SK-N-SH (cell line): ENCODE data around the gene SRXN1. TPM values are rescaled to one million over a fixed set of nuclear protein-coding genes. Genes with fewer than 3 reads are reported as not detected.

ENCODE experiments used
- CTCF ChIA-PET: fragments of 300-600, 350-600 bp; formaldehyde crosslinking; extraction: SDS; loops from one replicate; lab custom pipeline; 2021; lab: Yijun Ruan, JAX
- POLR2A ChIA-PET: fragments of 350-600 bp; sonication (Branson Sonifier 250); formaldehyde crosslinking; extraction: SDS; loops from one replicate; lab custom pipeline; 2020; ENCODE audit warnings: antibody characterized with exemption, inconsistent platforms; lab: Yijun Ruan, JAX
- DNase-seq: peaks from one replicate; pipeline ENCODE4 v3.0.0; 2012
- H2AFZ ChIP-seq: fragments of 200-600 bp; sonication (generic); 2 replicates; pipeline ENCODE4 v1.8.1; 2016; ENCODE audit warnings: antibody characterized with exemption, mild to moderate bottlenecking, low read depth
- H3F3A ChIP-seq: fragments of 200-600 bp; sonication (generic); replicated peaks from 2 replicates; pipeline ENCODE3; 2016; ENCODE audit warnings: antibody characterized with exemption, mild to moderate bottlenecking; ENCODE audit not compliant: insufficient read depth
- H3K27ac ChIP-seq, 2 experiments: fragments of 200-500 bp in 1 of 2; fragments of 200-600 bp in 1 of 2; sonication (Bioruptor generic) in 1 of 2; sonication (generic), shearing (Covaris generic) in 1 of 2; 2 replicates each; pipeline versions ENCODE4 v1.5.1 to v1.6.1; 2014 to 2016; ENCODE audit warnings: low read depth in 2 of 2, inconsistent platforms in 1 of 2, low read length in 1 of 2, mild to moderate bottlenecking in 1 of 2, mixed read lengths in 1 of 2
- H3K27me3 ChIP-seq: fragments of 200-600 bp; sonication (generic), shearing (Covaris generic); 2 replicates; pipeline ENCODE4 v1.6.1; 2016; ENCODE audit warnings: mixed run types; ENCODE audit not compliant: insufficient read depth
- H3K36me3 ChIP-seq, 2 experiments: fragments of 200-500 bp in 1 of 2; fragments of 200-600 bp in 1 of 2; sonication (Bioruptor generic) in 1 of 2; sonication (generic) in 1 of 2; replicated peaks in 1 of 2; 2 replicates each; pipeline versions ENCODE3 to v1.5.1; 2014 to 2016; ENCODE audit warnings: low read length in 1 of 2, mild to moderate bottlenecking in 1 of 2; ENCODE audit not compliant: insufficient read depth in 2 of 2, control insufficient read depth in 1 of 2
- H3K4me1 ChIP-seq, 2 experiments: fragments of 200-500 bp in 1 of 2; fragments of 200-600 bp in 1 of 2; sonication (Bioruptor generic) in 1 of 2; sonication (generic), shearing (Covaris generic) in 1 of 2; 2 replicates each; pipeline versions ENCODE4 v1.5.1 to v1.6.1; 2014 to 2016; ENCODE audit warnings: low read depth in 1 of 2, low read length in 1 of 2, mixed run types in 1 of 2; ENCODE audit not compliant: insufficient read depth in 2 of 2, control insufficient read depth in 1 of 2
- H3K4me2 ChIP-seq: fragments of 200-600 bp; sonication (generic), shearing (Covaris generic); 2 replicates; pipeline ENCODE4 v1.6.1; 2017; ENCODE audit warnings: mixed run types
- H3K4me3 ChIP-seq, 2 experiments: fragments of 200-500 bp in 1 of 2; fragments of 200-600 bp in 1 of 2; sonication (Bioruptor generic) in 1 of 2; sonication (generic), shearing (Covaris generic) in 1 of 2; 2 replicates each; pipeline versions ENCODE4 v1.5.1 to v1.8.1; 2014 to 2016; ENCODE audit warnings: low read depth in 2 of 2, inconsistent platforms in 1 of 2, low read length in 1 of 2, mild to moderate bottlenecking in 1 of 2, mixed read lengths in 1 of 2, moderate library complexity in 1 of 2
- H3K79me2 ChIP-seq: fragments of 200-600 bp; sonication (generic); 2 replicates; pipeline ENCODE4 v1.8.1; 2017; ENCODE audit warnings: mild to moderate bottlenecking; ENCODE audit not compliant: insufficient read depth
- H3K9ac ChIP-seq: fragments of 200-600 bp; sonication (generic); 2 replicates; pipeline ENCODE4 v1.6.1; 2017; ENCODE audit warnings: mixed run types
- H3K9me2 ChIP-seq: fragments of 200-600 bp; sonication (generic); 2 replicates; pipeline ENCODE4 v1.6.1; 2017; ENCODE audit warnings: mixed run types
- H3K9me3 ChIP-seq: fragments of 200-600 bp; sonication (generic); 2 replicates; pipeline ENCODE4 v1.6.1; 2017; ENCODE audit warnings: mixed run types, mild to moderate bottlenecking, moderate library complexity
- H4K20me1 ChIP-seq: fragments of 200-600 bp; sonication (generic); 2 replicates; pipeline ENCODE4 v1.6.1; 2017; ENCODE audit warnings: mild to moderate bottlenecking, mixed run types; ENCODE audit not compliant: insufficient read depth
- CHD2 ChIP-seq: fragments of 150-350 bp; IDR thresholded peaks from 2 replicates; pipeline ENCODE4 v1.6.1; 2018; ENCODE audit warnings: low read length; ENCODE audit not compliant: partially characterized antibody
- FOXJ3 ChIP-seq: sonication (generic); formaldehyde crosslinking; IDR thresholded peaks from 2 replicates; pipeline ENCODE4 v1.5.1; 2020; ENCODE audit warnings: mild to moderate bottlenecking, missing genetic modification reagents
- GABPA ChIP-seq: IDR thresholded peaks from 2 replicates; pipeline ENCODE4 v1.4.0; 2012; ENCODE audit warnings: low read depth, mild to moderate bottlenecking
- GATA2 ChIP-seq: sonication (generic); formaldehyde crosslinking; IDR thresholded peaks from 2 replicates; pipeline ENCODE4 v1.5.0; 2020; ENCODE audit warnings: mild to moderate bottlenecking, missing genetic modification reagents
- MXI1 ChIP-seq: IDR thresholded peaks from 2 replicates; pipeline ENCODE4 v1.6.1; 2012; ENCODE audit warnings: mild to moderate bottlenecking, low read depth, low read length, improper control_type of control experiment
- POLR2AphosphoS5 ChIP-seq: IDR thresholded peaks from 2 replicates; pipeline ENCODE4 v1.6.1; 2012; ENCODE audit warnings: low read depth, low read length
- RAD21 ChIP-seq: IDR thresholded peaks from 2 replicates; pipeline ENCODE4 v1.6.1; 2012; ENCODE audit warnings: mild to moderate bottlenecking, low read length
- RFX5 ChIP-seq: IDR thresholded peaks from 2 replicates; pipeline ENCODE4 v1.6.1; 2012; ENCODE audit warnings: mild to moderate bottlenecking, improper control_type of control experiment, low read length
- YY1 ChIP-seq: IDR thresholded peaks from 2 replicates; pipeline ENCODE4 v1.4.0; 2012; ENCODE audit warnings: low read depth, mild to moderate bottlenecking
- WGBS: methylation state at CpG from one replicate; pipeline ENCODE4 v1.1.6; 2017; ENCODE audit warnings: low lambda C conversion rate; 5-methylcytosine and 5-hydroxymethylcytosine counted together
- polyA plus RNA-seq, 3 experiments: library from polyadenylated mRNA; depleted of rRNA; stranded (reverse); fragments of >200 nt; gene quantifications; 2 replicates each; pipeline ENCODE4 v1.2.3, GENCODE V29; 2012
- TF ChIP-seq, protein P1 (sequence below): fragments of 150-350 bp; IDR thresholded peaks from 2 replicates; pipeline ENCODE4 v1.6.1; 2016; ENCODE audit warnings: mild to moderate bottlenecking, low read depth, low read length
- TF ChIP-seq, protein P2 (sequence below): IDR thresholded peaks from 2 replicates; pipeline ENCODE4 v1.4.0; 2012; ENCODE audit warnings: low read depth, borderline replicate concordance
- TF ChIP-seq, protein P3 (sequence below): IDR thresholded peaks from 2 replicates; pipeline ENCODE4 v1.4.0; 2012; ENCODE audit warnings: low read depth, borderline replicate concordance
- TF ChIP-seq, protein P4 (sequence below): fragments of 150-350 bp; IDR thresholded peaks from 2 replicates; pipeline ENCODE4 v1.6.1; 2017; ENCODE audit warnings: antibody characterized with exemption, low read length, low read depth, borderline replicate concordance
- TF ChIP-seq, protein P5 (sequence below): IDR thresholded peaks from 2 replicates; pipeline ENCODE4 v1.6.1; 2012; ENCODE audit warnings: mild to moderate bottlenecking, low read depth, low read length, moderate library complexity

The SRXN1 gene
- polyA plus RNA-seq, 1 of the 3 experiments (the other 2 are of a cell fraction), result 26.2 TPM

DNA sequence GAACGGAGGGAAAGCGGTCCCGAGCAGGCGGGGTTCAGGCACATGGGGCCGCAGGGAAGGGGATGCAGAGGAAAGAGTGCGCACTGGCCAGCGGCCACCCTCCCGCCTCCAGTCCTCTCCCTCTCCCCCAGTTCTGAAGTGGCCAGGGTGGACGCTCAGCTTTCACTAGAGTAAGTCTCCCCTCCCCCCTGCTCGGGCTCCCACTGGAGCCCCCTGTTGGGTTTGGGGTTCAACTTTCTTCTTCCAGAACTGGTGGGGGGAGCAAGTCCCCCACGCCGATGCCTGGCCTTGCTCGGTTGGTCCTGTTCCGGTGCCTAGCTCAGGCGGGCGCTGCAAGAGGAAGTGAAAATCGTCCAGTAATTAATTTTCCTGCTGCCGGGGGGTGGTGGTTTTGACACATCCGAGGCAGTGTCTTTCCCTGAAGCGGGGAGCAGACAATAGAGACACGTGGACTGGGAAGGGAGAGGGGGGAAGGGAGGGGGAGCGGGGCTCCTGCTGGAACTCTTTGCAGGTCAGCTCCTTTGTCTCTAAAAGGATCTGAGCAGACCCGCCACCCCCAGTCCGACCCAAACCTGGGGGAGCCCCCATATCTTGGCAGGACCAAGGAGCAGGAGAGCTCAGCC lies 23.4 kb upstream of the SRXN1 start:
- no peak overlapping the region for H2AFZ ChIP-seq
- peak overlapping the region in 1 of 2 experiments; percentile 74; a peak in 2 of 4 replicates for H3K27ac ChIP-seq
- 15% methylated on average over 20 of the region's 24 CpGs for WGBS
- peaks cover 0 to 10% of the 10 kb centered on the region in 2 experiments; a peak in 1 of 4 replicates for H3K4me1 ChIP-seq
- H3K36me3 ChIP-seq, result no peaks in the 10 kb centered on the region
- peaks cover 11% of the 10 kb centered on the region; the same call in 1 of the 2 replicates for H4K20me1 ChIP-seq
- H3F3A ChIP-seq, result no peaks in the 10 kb centered on the region
- H3K9me3 ChIP-seq, result no peaks in the 10 kb centered on the region
- peaks cover 24% of the 10 kb centered on the region; the same call in 1 of the 2 replicates for H3K27me3 ChIP-seq
- H3K4me3 ChIP-seq, result peak overlapping the region in 1 of 2 experiments; percentile 46; a peak in 3 of 4 replicates
- CTCF ChIA-PET, result interaction anchor here (1.2 to 3.1 kb wide), 7 partner anchors 9 to 52 kb away, joined by 3 to 18 read pairs (median 6); no protein-coding TSS in a partner anchor
- POLR2A ChIA-PET, result interaction anchor here (0.8 kb wide), 1 partner anchor 24 kb away, joined by 3 read pairs; no protein-coding TSS in a partner anchor
- no peak for TF ChIP-seq POLR2AphosphoS5
- TF ChIP-seq RAD21, result 0 out of 2 replicates have a peak, but pooled peaks have one; percentile 10
- TF ChIP-seq, protein P1, sequence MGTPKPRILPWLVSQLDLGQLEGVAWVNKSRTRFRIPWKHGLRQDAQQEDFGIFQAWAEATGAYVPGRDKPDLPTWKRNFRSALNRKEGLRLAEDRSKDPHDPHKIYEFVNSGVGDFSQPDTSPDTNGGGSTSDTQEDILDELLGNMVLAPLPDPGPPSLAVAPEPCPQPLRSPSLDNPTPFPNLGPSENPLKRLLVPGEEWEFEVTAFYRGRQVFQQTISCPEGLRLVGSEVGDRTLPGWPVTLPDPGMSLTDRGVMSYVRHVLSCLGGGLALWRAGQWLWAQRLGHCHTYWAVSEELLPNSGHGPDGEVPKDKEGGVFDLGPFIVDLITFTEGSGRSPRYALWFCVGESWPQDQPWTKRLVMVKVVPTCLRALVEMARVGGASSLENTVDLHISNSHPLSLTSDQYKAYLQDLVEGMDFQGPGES, result no peak
- TF ChIP-seq RFX5, result no peak
- peak; percentile 74 for TF ChIP-seq MXI1
- TF ChIP-seq, protein P2, sequence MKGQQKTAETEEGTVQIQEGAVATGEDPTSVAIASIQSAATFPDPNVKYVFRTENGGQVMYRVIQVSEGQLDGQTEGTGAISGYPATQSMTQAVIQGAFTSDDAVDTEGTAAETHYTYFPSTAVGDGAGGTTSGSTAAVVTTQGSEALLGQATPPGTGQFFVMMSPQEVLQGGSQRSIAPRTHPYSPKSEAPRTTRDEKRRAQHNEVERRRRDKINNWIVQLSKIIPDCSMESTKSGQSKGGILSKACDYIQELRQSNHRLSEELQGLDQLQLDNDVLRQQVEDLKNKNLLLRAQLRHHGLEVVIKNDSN, result no peak
- TF ChIP-seq FOXJ3 (CRISPR knock-in tag), result no peak
- TF ChIP-seq, protein P3, sequence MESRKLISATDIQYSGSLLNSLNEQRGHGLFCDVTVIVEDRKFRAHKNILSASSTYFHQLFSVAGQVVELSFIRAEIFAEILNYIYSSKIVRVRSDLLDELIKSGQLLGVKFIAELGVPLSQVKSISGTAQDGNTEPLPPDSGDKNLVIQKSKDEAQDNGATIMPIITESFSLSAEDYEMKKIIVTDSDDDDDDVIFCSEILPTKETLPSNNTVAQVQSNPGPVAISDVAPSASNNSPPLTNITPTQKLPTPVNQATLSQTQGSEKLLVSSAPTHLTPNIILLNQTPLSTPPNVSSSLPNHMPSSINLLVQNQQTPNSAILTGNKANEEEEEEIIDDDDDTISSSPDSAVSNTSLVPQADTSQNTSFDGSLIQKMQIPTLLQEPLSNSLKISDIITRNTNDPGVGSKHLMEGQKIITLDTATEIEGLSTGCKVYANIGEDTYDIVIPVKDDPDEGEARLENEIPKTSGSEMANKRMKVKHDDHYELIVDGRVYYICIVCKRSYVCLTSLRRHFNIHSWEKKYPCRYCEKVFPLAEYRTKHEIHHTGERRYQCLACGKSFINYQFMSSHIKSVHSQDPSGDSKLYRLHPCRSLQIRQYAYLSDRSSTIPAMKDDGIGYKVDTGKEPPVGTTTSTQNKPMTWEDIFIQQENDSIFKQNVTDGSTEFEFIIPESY, result no peak
- no peak for TF ChIP-seq GATA2 (CRISPR knock-in tag)
- no peak for TF ChIP-seq GABPA
- peak; percentile 26 for TF ChIP-seq CHD2
- TF ChIP-seq, protein P4, sequence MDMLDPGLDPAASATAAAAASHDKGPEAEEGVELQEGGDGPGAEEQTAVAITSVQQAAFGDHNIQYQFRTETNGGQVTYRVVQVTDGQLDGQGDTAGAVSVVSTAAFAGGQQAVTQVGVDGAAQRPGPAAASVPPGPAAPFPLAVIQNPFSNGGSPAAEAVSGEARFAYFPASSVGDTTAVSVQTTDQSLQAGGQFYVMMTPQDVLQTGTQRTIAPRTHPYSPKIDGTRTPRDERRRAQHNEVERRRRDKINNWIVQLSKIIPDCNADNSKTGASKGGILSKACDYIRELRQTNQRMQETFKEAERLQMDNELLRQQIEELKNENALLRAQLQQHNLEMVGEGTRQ, result no peak
- TF ChIP-seq, protein P5, sequence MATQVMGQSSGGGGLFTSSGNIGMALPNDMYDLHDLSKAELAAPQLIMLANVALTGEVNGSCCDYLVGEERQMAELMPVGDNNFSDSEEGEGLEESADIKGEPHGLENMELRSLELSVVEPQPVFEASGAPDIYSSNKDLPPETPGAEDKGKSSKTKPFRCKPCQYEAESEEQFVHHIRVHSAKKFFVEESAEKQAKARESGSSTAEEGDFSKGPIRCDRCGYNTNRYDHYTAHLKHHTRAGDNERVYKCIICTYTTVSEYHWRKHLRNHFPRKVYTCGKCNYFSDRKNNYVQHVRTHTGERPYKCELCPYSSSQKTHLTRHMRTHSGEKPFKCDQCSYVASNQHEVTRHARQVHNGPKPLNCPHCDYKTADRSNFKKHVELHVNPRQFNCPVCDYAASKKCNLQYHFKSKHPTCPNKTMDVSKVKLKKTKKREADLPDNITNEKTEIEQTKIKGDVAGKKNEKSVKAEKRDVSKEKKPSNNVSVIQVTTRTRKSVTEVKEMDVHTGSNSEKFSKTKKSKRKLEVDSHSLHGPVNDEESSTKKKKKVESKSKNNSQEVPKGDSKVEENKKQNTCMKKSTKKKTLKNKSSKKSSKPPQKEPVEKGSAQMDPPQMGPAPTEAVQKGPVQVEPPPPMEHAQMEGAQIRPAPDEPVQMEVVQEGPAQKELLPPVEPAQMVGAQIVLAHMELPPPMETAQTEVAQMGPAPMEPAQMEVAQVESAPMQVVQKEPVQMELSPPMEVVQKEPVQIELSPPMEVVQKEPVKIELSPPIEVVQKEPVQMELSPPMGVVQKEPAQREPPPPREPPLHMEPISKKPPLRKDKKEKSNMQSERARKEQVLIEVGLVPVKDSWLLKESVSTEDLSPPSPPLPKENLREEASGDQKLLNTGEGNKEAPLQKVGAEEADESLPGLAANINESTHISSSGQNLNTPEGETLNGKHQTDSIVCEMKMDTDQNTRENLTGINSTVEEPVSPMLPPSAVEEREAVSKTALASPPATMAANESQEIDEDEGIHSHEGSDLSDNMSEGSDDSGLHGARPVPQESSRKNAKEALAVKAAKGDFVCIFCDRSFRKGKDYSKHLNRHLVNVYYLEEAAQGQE, result no peak
- TF ChIP-seq YY1, result no peak
- peak; percentile 77 for DNase-seq
- H3K9ac ChIP-seq, result no peak overlapping the region
- H3K79me2 ChIP-seq, result no peaks in the 10 kb centered on the region
- H3K4me2 ChIP-seq, result peak overlapping the region; percentile 93; the same call in 1 of the 2 replicates
- no peaks in the 10 kb centered on the region for H3K9me2 ChIP-seq
